MCF 10A (cell line): ENCODE results near the gene LRRC49. TPM values are rescaled to one million over a fixed set of nuclear protein-coding genes. Genes with fewer than 3 reads are reported as not detected.
"Not testable (repeated sequence)": the region's sequence is repeated elsewhere in the genome, so short reads cannot be mapped to it uniquely, and the experiment has no call there.

Experiments
- BruUV-seq: library from RNA; stranded (reverse); fragments of 400-500 nt; replicated peaks from 2 replicates; lab custom pipeline; 2021; lab: Mats Ljungman, UMichigan
- CTCF ChIA-PET: fragments of 300-600 bp; sonication (Branson Sonifier 250); formaldehyde crosslinking; extraction: SDS; loops from one replicate; lab custom pipeline; 2021; ENCODE audit warnings: antibody characterized with exemption, inconsistent platforms; lab: Yijun Ruan, JAX
- POLR2A ChIA-PET: fragments of 300-600, 350-650 bp; sonication (Branson Sonifier 250); formaldehyde crosslinking; extraction: SDS; loops from one replicate; lab custom pipeline; 2020; ENCODE audit warnings: antibody characterized with exemption, inconsistent platforms; lab: Yijun Ruan, JAX
- DNase-seq: peaks from one replicate; pipeline ENCODE4 v3.0.0-alpha.2; 2018; ENCODE audit not compliant: unreplicated experiment
- H3K27ac Mint-ChIP-seq: one replicate; pipeline ENCODE4 v1.8.0; 2022; ENCODE audit warnings: mild to moderate bottlenecking, low read depth, mixed read lengths; ENCODE audit not compliant: unreplicated experiment
- H3K27me3 Mint-ChIP-seq: one replicate; pipeline ENCODE4 v1.8.0; 2022; ENCODE audit warnings: mixed read lengths; ENCODE audit not compliant: insufficient read depth, unreplicated experiment
- H3K36me3 Mint-ChIP-seq: one replicate; pipeline ENCODE4 v1.8.0; 2022; ENCODE audit warnings: mild to moderate bottlenecking, moderate library complexity, mixed read lengths; ENCODE audit not compliant: insufficient read depth, unreplicated experiment
- H3K4me1 Mint-ChIP-seq: one replicate; pipeline ENCODE4 v1.8.0; 2022; ENCODE audit warnings: mixed read lengths; ENCODE audit not compliant: insufficient read depth, unreplicated experiment
- H3K4me3 Mint-ChIP-seq: one replicate; pipeline ENCODE4 v1.8.0; 2022; ENCODE audit warnings: mild to moderate bottlenecking, moderate library complexity, mixed read lengths; ENCODE audit not compliant: unreplicated experiment
- H3K9me3 Mint-ChIP-seq: one replicate; pipeline ENCODE4 v1.8.0; 2022; ENCODE audit warnings: mixed read lengths; ENCODE audit not compliant: unreplicated experiment
- intact Hi-C: fragments of 100-400 bp; cut with micrococcal nuclease; formaldehyde crosslinking; loops from 2 replicates; pipeline ENCODE4 v1.14.1; 2022
- total RNA-seq: library from RNA; stranded (reverse); gene quantifications from 2 replicates; pipeline ENCODE4 v1.2.3, GENCODE V29; 2022
- TF ChIP-seq, protein P1 (sequence below): fragments of 200-600 bp; IDR thresholded peaks from one replicate; pipeline ENCODE4 v1.8.0; 2022; ENCODE audit warnings: antibody characterized with exemption, mild to moderate bottlenecking; ENCODE audit not compliant: unreplicated experiment

LRRC49 gene
- total RNA-seq, 1 experiment from 2014 or later = 8.4 TPM

DNA sequence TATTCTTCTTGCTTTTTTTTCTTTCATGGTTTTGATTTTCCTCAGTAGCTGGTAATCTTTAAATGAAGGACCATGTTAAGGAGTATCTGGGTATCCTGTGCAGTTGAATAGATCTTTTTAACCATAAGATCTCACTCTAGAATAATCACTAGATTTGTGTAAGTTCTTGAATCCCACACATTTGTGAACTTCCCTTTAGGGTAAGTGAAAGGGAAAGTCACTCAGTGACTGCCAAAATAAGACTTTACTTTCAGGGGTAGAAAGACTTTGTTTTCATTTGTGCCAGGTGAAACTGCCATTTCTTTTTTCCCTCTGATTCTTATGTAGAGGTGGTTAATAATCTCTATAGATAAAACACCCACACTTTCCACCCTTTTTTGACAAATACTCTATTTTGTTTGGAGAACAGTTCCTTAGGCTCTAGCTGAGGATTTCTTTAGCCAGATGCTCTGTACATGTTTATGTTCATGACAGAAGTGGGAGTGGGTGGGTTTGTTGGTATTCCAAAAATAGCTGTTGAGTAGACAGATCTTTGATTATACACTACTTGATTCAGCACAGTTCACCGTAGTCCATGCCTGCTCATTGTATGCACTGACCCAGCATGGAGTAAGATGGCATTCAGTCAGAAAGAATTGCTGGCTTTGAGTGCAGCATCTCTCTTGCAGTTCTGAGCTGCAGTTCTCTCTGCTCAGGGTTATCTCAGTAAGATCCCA, 28.5 kb downstream of the LRRC49 start:
- TF ChIP-seq, protein P1, sequence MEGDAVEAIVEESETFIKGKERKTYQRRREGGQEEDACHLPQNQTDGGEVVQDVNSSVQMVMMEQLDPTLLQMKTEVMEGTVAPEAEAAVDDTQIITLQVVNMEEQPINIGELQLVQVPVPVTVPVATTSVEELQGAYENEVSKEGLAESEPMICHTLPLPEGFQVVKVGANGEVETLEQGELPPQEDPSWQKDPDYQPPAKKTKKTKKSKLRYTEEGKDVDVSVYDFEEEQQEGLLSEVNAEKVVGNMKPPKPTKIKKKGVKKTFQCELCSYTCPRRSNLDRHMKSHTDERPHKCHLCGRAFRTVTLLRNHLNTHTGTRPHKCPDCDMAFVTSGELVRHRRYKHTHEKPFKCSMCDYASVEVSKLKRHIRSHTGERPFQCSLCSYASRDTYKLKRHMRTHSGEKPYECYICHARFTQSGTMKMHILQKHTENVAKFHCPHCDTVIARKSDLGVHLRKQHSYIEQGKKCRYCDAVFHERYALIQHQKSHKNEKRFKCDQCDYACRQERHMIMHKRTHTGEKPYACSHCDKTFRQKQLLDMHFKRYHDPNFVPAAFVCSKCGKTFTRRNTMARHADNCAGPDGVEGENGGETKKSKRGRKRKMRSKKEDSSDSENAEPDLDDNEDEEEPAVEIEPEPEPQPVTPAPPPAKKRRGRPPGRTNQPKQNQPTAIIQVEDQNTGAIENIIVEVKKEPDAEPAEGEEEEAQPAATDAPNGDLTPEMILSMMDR = no peak
- peaks cover 7% of the 10 kb centered on the region for H3K9me3 Mint-ChIP-seq
- no TSS peak for BruUV-seq
- no peaks in the 10 kb centered on the region for H3K4me1 Mint-ChIP-seq
- H3K4me3 Mint-ChIP-seq = no peak overlapping the region
- CTCF ChIA-PET = no interaction called here
- no peak overlapping the region for H3K27ac Mint-ChIP-seq
- DNase-seq = no peak
- no peaks in the 10 kb centered on the region for H3K27me3 Mint-ChIP-seq
- H3K36me3 Mint-ChIP-seq = peaks cover 6% of the 10 kb centered on the region
- intact Hi-C loops = no loop called here
- POLR2A ChIA-PET = no interaction called here

DNA sequence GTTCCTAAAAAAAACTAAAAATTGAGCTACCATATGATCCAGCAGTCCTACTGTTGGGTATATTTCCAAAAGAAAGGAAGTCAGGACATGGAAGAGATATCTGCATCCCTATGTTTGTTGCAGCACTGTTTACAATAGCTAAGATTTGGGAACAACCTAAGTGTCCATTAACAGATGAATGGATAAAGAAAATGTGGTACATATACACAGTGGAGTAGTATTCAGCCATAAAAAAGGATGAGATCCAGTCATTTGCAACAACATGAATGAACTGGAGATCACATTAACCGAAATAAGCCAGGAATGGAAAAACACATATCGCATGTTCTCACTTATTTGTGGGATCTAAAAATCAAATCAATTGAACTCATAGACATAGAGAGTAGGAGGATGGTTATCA, 29.5 kb downstream of the LRRC49 start:
- Mint-ChIP-seq H3K27ac (no peak overlapping the region), H3K9me3 (peaks cover 7% of the 10 kb centered on the region), H3K4me1 (no peaks in the 10 kb centered on the region), H3K27me3 (no peaks in the 10 kb centered on the region), H3K36me3 (peaks cover 6% of the 10 kb centered on the region), H3K4me3 (no peak overlapping the region)
- ChIA-PET POLR2A (interaction anchor here (1.5 to 1.8 kb wide), 2 partner anchors 11 to 16 kb away, joined by 4 to 5 read pairs; no protein-coding TSS in a partner anchor), CTCF (no interaction called here)
- no peak for DNase-seq
- no TSS peak for BruUV-seq
- intact Hi-C loops = no loop called here
- TF ChIP-seq, protein P1 = no peak

DNA sequence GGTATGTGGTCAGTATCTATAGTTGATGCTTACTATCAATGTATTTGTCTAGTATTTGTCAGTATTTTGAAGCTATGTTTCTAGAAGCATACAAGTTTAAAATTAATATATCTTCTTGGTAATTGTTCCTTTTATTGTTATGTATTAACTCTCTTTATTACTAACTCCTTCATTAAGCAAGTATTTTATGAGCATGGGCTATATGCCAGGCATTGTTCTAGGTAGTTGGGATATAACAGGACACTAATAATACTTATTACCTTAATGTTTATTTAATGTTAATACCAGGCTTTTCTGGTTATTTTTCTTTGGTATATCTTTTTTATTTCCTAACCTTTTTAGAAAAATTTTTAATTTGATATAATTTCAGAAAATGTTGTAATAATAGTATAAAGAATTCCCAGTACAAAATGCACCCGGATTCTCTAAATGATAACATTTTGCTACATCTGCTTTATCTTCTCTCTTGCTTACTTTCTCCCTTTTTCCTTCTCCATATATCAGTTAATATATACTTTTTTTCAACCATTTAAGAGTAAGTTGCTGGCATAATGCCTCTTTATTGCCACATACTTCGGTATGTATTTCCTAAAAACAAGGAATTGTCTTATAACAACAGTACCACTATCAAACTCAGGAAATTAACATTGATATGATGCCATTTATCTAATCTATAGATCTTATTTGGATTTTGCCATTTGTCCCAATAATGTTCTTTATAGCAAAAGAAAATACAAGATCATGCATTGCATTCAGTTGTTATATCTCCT, 30.9 kb downstream of the LRRC49 start:
- POLR2A ChIA-PET = interaction anchor here (1.5 to 1.8 kb wide), 2 partner anchors 9 to 17 kb away, joined by 4 to 5 read pairs; no protein-coding TSS in a partner anchor
- peaks cover 7% of the 10 kb centered on the region for H3K9me3 Mint-ChIP-seq
- no peak overlapping the region for H3K4me3 Mint-ChIP-seq
- peak; percentile 23 for DNase-seq
- H3K27me3 Mint-ChIP-seq = no peaks in the 10 kb centered on the region
- intact Hi-C loops = no loop called here
- H3K36me3 Mint-ChIP-seq = peaks cover 2% of the 10 kb centered on the region
- no TSS peak for BruUV-seq
- no peak overlapping the region for H3K27ac Mint-ChIP-seq
- TF ChIP-seq, protein P1 = no peak
- CTCF ChIA-PET = no interaction called here
- no peaks in the 10 kb centered on the region for H3K4me1 Mint-ChIP-seq

DNA sequence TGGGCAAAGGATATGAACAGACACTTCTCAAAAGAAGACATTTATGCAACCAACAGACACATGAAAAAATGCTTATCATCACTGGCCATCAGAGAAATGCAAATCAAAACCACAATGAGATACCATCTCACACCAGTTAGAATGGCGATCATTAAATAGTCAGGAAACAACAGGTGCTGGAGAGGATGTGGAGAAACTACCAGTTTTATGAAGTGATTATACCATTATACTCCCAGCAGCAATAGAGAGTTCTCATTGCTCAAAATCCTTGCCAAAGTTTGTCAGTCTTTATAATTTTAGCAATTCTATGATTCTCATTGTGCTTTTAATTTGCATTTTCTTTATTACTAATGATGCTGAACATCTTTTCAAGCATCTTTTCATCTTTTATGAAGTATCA, 34.3 kb downstream of the LRRC49 start:
- H3K4me3 Mint-ChIP-seq, H3K36me3 Mint-ChIP-seq, intact Hi-C loops, H3K9me3 Mint-ChIP-seq, POLR2A ChIA-PET, DNase-seq, H3K4me1 Mint-ChIP-seq, BruUV-seq, H3K27ac Mint-ChIP-seq, CTCF ChIA-PET, H3K27me3 Mint-ChIP-seq: not testable (repeated sequence)
